ENCODE results near the gene CLIP4. TPM values are rescaled to one million over a fixed set of nuclear protein-coding genes. Genes with fewer than 3 reads are reported as not detected.

CLIP4 gene
- total and polyA plus RNA-seq, 2 of the 4 experiments (the other 2 are of a cell fraction), result 29.7 to 66.3 TPM

DNA sequence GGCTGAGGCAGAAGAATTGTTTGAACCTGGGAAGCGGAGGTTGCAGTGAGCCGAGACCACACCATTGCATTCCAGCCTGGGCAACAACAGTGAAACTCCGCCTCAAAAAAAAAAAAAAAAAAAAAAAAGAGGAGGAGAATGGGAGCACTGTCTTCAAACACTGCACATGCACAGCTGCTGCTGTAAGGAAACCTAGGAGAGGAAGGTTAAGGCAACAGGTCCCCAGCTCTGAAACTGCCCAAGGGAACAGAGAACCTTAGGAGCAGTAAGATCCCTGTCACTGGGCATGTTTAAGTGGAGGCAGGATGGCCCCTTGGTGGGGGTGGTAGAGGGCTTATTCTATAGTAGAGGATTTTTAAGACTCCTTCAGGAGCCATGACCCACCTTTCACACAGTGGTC is 111.2 kb downstream of the CLIP4 start:
- no peak overlapping the region for H4K5ac ChIP-seq (ENCODE audit: low read depth, low read length)
- H2AK9ac ChIP-seq (replicated peaks; ENCODE audit: low read depth, low read length, poor library complexity), result no peak overlapping the region
- peaks cover 4% of the 10 kb centered on the region; the same call in 1 of the 2 replicates for H3K4me1 ChIP-seq (ENCODE audit: control insufficient read depth, insufficient read depth, low read length)
- H3K27me3 ChIP-seq (ENCODE audit: control insufficient read depth, insufficient read depth, low read length), result peaks cover 56% of the 10 kb centered on the region
- no peak overlapping the region for H3K4ac ChIP-seq (ENCODE audit: low read depth, low read length)
- no peak overlapping the region for H3K9ac ChIP-seq (ENCODE audit: low read depth, low read length)
- no peak overlapping the region for H3K27ac ChIP-seq (ENCODE audit: insufficient read depth, low read length)
- no peaks in the 10 kb centered on the region for H3K9me1 ChIP-seq (ENCODE audit: insufficient read depth, low read length)
- H3K9me3 ChIP-seq (ENCODE audit: control insufficient read depth, insufficient read depth, low read length), result no peaks in the 10 kb centered on the region
- H3K56ac ChIP-seq (ENCODE audit: extremely low read depth, insufficient read depth, low read length), result no peak overlapping the region
- DNase-seq (no peak), ATAC-seq (ENCODE audit: low read depth) (no peak)
- H3K79me1 ChIP-seq (ENCODE audit: low read depth in 1 of 2, low read length in 2 of 2), result no peaks in the 10 kb centered on the region
- H3K36me3 ChIP-seq (ENCODE audit: control insufficient read depth, insufficient read depth, low read length), result no peaks in the 10 kb centered on the region
- no peak overlapping the region for H3K4me2 ChIP-seq (ENCODE audit: low read depth, low read length)
- TF ChIP-seq RCOR1 (IDR thresholded peaks at IDR 0.05; ENCODE audit: insufficient replicate concordance, low read length) (no peak), MXI1 (IDR thresholded peaks at IDR 0.05; ENCODE audit: borderline replicate concordance, low read depth, low read length) (no peak), RFX5 (IDR thresholded peaks at IDR 0.05; ENCODE audit: low read depth, low read length) (no peak), CEBPB (IDR thresholded peaks at IDR 0.05; ENCODE audit: low read depth, low read length) (no peak), SMC3 (IDR thresholded peaks at IDR 0.05; ENCODE audit: low read depth, low read length) (no peak), RAD21 (IDR thresholded peaks at IDR 0.05; ENCODE audit: low read length) (no peak), MAFK (IDR thresholded peaks at IDR 0.05; ENCODE audit: low read depth, low read length) (no peak), BHLHE40 (IDR thresholded peaks at IDR 0.05; ENCODE audit: low read depth, low read length) (no peak), CHD1 (IDR thresholded peaks at IDR 0.05; ENCODE audit: low read depth, low read length) (no peak), NFE2L2 (IDR thresholded peaks at IDR 0.05; ENCODE audit: low read depth, low read length) (no peak), MAZ (IDR thresholded peaks at IDR 0.05; ENCODE audit: borderline replicate concordance, low read depth, low read length) (no peak), FOS (IDR thresholded peaks at IDR 0.05; ENCODE audit: low read depth, low read length) (no peak), POLR2A (IDR thresholded peaks at IDR 0.05; ENCODE audit: low read depth, low read length) (no peak)
- TF ChIP-seq, protein P1, sequence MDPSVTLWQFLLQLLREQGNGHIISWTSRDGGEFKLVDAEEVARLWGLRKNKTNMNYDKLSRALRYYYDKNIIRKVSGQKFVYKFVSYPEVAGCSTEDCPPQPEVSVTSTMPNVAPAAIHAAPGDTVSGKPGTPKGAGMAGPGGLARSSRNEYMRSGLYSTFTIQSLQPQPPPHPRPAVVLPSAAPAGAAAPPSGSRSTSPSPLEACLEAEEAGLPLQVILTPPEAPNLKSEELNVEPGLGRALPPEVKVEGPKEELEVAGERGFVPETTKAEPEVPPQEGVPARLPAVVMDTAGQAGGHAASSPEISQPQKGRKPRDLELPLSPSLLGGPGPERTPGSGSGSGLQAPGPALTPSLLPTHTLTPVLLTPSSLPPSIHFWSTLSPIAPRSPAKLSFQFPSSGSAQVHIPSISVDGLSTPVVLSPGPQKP (IDR thresholded peaks at IDR 0.05; ENCODE audit: borderline replicate concordance, low read depth, low read length), result no peak
- TF ChIP-seq, protein P2, sequence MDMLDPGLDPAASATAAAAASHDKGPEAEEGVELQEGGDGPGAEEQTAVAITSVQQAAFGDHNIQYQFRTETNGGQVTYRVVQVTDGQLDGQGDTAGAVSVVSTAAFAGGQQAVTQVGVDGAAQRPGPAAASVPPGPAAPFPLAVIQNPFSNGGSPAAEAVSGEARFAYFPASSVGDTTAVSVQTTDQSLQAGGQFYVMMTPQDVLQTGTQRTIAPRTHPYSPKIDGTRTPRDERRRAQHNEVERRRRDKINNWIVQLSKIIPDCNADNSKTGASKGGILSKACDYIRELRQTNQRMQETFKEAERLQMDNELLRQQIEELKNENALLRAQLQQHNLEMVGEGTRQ (IDR thresholded peaks at IDR 0.05; ENCODE audit: low read depth, low read length), result no peak
- TF ChIP-seq, protein P3, sequence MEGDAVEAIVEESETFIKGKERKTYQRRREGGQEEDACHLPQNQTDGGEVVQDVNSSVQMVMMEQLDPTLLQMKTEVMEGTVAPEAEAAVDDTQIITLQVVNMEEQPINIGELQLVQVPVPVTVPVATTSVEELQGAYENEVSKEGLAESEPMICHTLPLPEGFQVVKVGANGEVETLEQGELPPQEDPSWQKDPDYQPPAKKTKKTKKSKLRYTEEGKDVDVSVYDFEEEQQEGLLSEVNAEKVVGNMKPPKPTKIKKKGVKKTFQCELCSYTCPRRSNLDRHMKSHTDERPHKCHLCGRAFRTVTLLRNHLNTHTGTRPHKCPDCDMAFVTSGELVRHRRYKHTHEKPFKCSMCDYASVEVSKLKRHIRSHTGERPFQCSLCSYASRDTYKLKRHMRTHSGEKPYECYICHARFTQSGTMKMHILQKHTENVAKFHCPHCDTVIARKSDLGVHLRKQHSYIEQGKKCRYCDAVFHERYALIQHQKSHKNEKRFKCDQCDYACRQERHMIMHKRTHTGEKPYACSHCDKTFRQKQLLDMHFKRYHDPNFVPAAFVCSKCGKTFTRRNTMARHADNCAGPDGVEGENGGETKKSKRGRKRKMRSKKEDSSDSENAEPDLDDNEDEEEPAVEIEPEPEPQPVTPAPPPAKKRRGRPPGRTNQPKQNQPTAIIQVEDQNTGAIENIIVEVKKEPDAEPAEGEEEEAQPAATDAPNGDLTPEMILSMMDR (conservative IDR thresholded peaks at IDR 0.05; ENCODE audit: low read depth, low read length), result no peak
- no peak overlapping the region for H3K23ac ChIP-seq (ENCODE audit: low read depth, low read length)
- ChIA-PET POLR2A (ENCODE audit: unreplicated experiment) (no interaction called here), CTCF (no interaction called here)
- no peak overlapping the region for H3K14ac ChIP-seq (replicated peaks; ENCODE audit: low read depth, low read length)
- WGBS, 2 experiments (ENCODE audit: extremely low coverage in 2 of 2, insufficient read length in 1 of 2), result no CpG with 5 or more reads among the region's 3 CpGs
- BruUV-seq (replicated peaks), result no TSS peak
- intact Hi-C loops (cut with micrococcal nuclease), result no loop called here
- no peak overlapping the region for H2AK5ac ChIP-seq (ENCODE audit: low read depth, low read length)
- no peak overlapping the region for H3K18ac ChIP-seq (ENCODE audit: low read depth, low read length)
- dilution Hi-C loops (cut with HindIII; ENCODE audit: low sequenced_read_pairs, unreplicated experiment), result no loop called here
- no peak overlapping the region for H2BK5ac ChIP-seq (ENCODE audit: low read depth, low read length, poor library complexity, severe bottlenecking)
- no peak overlapping the region for H4K91ac ChIP-seq (ENCODE audit: insufficient read depth, low read depth, low read length)
- H3K4me3 ChIP-seq (ENCODE audit: insufficient read depth, low read depth, low read length), result no peak overlapping the region
- no peak overlapping the region for H2AFZ ChIP-seq (replicated peaks; ENCODE audit: low read length, poor library complexity)
- no peak overlapping the region for H4K8ac ChIP-seq (ENCODE audit: low read depth in 2 of 2, low read length in 2 of 2)
- H2BK20ac ChIP-seq (ENCODE audit: low read depth, low read length), result no peak overlapping the region
- H4K20me1 ChIP-seq (ENCODE audit: insufficient read depth, low read length), result no peaks in the 10 kb centered on the region
- in situ Hi-C loops (cut with MboI; ENCODE audit: low sequenced_read_pairs), result no loop called here
- H2BK120ac ChIP-seq (ENCODE audit: low read depth, low read length), result no peak overlapping the region
- no peak overlapping the region for H2BK15ac ChIP-seq (ENCODE audit: low read depth, low read length)
